HL-60 (cell line): ENCODE measurements around the gene TBATA.

Experiments
- CTCF ChIP-seq: IDR thresholded peaks from one replicate; pipeline ENCODE4 v1.5.1; 2011; ENCODE audit warnings: low read length, control low read depth, inconsistent platforms; ENCODE audit not compliant: insufficient read depth
- SPI1 ChIP-seq: IDR thresholded peaks from 2 replicates; pipeline ENCODE4 v1.6.1; 2012; ENCODE audit warnings: low read depth, mild to moderate bottlenecking, borderline replicate concordance

DNA sequence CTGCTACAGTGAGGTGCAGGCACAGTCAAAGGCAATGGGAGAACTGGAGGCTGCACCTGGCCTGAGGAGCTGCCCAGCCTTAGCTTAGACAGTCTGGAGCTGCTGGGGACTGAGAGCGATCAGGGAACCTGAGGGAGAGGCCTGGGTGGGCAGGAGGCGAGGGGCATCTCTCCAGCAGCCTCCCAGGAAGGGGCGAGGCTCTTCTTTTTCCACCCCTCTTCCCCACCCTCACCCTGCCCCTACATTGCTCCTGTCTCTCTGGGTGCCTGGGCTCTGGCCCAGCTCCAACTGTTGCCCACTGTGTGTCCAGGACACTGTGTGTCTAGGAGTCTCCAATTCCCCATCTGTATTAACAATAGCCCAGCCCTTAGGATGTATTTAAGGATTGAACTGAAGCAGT, 36.9 kb downstream of the TBATA start:
- TF ChIP-seq SPI1 = no peak
- TF ChIP-seq CTCF = no peak
